GM18858 (cell line): ENCODE data around the gene KLHL42.
"Not testable (repeated sequence)": the region's sequence is repeated elsewhere in the genome, so short reads cannot be mapped to it uniquely, and the experiment has no call there.

ENCODE experiments used
- ATAC-seq: cut with Tn5 transposase; IDR thresholded peaks from one replicate; pipeline ENCODE4 v1.9.1; 2021; ENCODE audit not compliant: unreplicated experiment

The KLHL42 gene

DNA sequence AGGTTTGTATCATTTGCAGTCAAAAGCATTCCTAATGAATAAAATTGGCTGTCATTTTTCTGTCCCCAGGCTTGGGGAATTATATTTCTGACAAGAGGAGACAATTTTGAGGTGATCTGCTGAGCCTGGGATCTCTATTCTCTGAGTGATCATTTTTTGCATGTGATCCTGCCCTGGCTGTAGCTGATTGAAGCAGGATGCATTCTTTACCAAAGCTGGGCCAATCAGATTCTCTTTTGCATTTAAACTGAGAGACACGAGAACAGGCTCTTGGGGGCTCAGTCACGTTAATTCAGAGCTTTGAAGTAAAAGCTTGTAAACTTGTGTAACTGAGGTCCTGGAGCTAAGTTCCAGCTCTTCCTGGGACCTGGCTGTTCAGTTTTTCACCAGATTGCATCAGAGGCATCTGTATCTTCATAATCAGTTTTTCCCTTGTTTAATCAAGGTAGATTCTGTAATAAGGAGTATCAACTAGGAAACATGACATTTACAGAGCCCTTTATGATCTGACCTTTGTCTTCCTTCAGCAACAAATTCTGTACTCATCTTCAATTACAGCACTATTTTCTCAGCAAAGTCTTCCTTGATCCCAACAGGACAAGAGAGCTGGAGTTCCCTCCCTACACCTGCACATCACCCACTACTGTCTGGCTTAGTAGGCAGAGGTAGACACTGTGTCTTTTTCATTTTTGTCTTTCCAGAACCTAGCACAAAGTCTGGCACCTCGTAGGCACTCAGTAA, 35.0 kb downstream of the KLHL42 start:
- ATAC-seq = no peak

DNA sequence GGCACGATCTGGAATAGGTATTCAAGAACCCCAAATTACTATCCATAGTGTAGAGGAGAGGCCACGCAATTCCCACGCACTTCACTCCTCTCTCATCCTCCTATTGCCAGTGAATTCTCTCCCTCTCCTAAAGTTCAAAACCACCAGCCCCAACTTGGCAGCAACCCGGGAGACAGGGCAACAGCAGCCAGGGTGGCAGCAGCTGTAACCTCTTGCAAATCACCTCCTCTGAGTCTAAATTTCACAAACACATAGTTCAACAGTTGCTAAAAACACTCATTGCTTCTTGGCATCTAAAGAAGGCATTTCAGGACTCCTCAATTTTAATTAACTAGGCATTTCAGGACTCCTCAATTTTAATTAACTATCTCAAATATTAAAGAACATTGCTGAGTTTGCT, 37.7 kb downstream of the KLHL42 start:
- ATAC-seq = no peak

DNA sequence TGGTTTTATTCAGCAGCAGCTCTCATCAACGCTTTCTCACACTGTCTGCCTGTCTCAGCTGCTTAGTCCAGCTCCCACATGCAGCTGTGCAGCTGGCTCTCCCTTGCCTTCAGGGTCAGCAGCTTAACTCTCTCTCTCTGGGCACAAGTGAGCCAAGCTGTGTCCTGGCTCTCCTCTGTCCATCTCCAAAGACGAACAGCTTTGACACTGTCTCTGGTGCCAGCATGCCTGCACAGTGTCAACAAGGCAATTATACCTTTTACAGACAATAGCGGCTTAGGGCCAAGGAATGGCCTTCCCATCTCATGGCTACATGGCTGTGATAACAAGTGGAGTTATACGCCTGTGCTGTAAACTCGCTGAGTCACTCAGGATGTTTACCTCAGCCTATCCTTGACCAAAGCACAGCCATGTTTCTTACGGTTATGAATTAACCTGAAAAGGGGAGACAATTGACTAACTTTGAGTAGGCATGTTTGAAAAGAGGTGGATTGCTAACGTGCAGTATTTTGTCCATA, 38.4 kb downstream of the KLHL42 start:
- ATAC-seq = no peak

DNA sequence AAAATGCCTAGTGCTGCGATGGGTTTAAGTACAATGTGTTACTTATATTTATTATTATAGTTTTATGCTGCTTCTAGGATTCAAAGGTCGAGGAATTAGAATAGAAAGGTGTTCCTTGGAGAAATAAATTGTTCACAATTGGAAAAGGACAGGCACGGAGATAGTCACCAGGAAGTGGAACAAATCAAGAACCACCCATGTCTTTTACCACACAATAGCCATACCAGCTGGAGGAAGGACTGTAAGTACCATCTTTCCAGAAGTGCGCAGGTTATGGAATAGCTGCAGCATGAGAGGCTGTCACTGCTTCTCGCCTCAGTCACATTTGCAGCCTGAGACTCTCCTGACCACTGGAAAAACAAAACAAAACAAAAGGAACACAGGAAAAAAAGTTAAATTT, 40.5 kb downstream of the KLHL42 start:
- no peak for ATAC-seq

DNA sequence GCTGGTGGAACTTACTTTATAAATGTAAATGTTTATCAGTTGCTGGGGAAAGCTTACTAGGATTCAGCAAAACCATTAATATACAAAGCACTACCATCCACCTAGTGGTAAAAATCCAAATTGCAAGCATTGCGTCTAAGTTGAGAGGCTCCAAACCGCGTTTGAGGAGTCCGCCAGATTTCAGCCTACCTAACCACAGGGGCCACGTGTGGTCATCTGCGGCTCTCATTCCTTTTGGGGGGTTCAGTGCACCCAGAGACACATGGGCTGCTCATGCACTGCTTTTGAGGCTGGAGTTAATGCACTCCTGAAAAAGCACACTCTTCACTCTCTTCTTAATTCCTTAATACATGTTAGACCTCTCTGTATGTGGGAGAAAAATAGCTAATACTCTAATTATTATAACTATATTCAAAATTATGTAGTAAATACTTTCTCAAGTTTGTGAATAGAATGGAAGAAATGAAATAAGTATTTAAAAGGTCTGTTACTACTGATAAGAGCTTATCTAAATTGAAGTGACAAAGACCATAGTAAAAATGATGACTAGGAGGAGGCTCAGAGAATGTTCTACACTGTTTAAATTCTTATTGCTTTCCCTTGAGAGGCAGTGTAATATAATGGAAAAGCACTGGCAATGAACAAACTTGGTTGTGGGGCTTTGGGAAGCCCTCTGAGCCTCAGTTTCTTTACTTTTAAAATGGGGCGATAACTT, 41.4 kb downstream of the KLHL42 start:
- no peak for ATAC-seq

DNA sequence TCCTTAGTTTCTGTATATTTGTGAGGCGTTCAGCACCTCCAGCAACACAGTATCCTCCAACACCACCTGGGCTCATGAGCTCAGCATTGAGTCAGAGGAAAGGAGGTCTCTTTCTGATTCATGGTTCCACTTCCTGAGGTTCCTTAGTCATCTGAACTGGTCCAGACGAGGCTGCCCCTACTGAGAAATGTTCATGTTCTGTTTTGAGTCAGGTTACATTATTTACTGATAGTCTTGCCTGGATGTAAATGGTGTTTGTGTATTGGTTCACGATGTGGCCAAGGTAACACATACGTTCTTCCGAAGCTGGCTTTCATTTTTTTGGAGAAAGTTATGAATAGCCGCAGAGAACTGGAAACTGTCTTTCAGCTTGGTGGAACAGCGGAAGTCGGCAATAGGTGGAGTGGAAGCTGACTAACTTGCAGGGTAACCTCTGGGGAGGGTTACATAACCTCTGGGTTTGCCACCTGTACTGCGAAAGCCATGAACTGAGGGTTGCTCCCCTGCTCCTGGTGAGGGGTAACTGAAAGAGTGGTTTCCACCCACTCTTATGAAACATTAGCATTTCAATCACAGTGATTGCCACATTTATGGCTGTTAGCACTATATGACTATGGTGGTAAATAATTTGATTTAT, 42.2 kb downstream of the KLHL42 start:
- ATAC-seq = peak; percentile 65

DNA sequence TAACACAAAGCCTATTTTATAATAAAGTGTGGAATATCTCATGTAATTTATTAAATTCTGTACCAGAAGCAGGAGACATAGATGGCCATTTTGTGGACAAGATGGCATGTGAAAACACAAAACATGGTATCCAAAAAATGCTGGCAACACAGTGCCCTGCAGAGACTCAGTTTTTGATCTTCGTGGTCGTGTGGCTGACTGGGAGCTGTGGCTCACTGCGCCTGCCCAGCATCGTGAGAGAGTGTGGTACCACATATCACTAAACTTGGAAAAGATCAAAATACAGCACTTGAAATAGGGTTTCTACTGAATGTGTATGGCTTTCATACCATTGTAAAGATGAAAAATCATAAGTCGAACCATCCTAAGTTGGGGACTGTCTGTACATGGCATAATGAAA, 43.0 kb downstream of the KLHL42 start:
- no peak for ATAC-seq

DNA sequence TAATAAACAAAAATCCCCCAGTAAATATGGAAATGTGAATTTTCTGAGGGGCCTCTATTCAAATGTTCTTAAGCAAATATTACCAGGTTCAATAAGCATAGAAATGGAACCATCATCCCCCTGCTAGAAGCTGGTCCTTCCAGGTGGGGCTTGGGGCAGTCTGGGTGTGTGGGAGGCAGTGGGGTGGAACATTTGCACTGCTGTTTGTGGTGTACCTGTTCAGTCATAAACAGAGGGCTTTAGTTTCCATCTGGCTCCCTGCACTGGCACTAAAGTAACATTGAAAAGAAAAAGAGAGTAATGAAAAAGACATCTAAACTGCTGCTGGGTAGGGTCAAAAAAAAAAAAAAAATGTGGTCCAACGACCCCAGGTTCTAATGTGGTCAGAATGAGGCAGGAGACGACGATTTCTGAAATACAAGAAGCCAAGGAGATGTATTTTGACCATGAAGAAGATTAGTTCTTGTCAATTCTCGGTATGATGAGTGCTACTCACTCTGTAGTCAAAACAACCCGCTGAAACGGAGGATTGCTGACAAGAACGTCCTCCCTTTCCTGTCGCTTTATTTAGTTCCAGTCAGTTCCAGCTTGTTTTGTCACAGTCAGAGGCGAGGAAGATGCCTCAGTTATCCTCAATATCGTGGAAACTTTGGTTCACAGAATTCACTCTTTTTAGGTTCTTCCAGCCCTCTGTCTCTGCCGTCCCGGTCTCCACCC, 44.3 kb downstream of the KLHL42 start:
- peak; percentile 52 for ATAC-seq

DNA sequence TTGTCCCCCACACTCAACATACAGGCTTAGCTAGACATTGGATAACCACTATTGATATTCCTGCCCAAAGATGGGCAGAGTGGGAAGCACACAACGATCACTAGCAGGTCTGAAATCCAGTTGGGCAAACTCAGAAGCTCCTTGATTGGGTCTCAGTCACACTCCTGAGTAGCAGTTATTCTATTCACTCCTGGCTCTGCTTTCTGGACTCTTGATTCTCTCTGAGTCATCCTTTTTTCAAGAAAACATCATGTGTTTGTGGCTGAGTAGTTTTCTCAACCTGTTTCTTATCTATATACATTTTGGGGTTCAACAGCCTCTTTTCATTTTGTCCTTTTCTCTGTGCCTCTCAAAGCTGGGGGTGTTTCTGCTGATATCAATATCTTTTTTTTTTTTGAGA, 46.0 kb downstream of the KLHL42 start:
- ATAC-seq = no peak

DNA sequence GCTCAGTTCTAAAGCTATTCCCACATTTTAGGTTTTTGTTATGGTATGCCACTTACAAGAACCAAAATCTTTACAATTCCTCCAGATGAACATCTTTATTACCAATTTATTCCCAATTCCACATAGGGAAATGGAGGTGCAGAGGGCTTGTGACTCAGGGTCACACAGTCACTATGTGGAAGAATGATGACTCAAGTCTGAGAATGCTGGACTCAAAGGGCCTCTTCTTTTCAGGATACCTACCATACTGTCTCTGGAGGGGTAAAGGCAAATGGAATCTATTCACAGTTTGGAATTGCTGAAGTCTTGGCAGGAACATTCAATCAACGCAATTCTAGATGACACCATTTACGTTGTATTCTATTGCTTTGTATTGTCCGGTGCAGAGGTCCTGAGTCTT, 48.2 kb downstream of the KLHL42 start:
- no peak for ATAC-seq

DNA sequence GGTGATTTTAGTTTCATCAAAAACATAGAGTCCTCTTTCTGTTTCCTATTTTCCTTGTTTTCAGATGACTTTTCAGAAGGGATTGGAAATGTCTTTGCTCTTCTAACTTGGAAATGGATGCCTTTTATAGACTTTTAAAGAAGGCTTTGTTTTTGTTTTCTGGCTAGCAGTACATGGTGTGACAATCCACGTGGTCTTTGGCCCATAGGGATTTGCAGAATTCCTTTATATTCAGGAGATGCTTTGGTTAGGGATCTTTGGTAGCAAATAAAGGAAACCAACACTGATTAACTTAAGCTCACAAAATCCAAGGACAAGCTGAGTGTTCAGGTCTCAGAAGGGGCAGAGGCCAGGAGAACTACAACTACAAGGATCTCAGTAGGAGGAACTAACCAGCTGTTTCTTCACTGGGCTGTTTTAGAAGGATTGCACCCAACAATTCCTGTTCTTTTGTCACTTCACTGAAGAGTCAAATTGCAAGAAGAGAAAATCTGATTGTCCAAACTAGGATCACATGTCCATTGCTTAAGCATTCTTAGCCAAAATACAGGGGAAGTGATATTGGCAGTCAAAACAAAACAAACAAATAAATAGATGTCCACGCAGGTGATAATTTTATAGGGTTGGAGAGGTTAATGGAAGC, 58.6 kb downstream of the KLHL42 start:
- no peak for ATAC-seq

DNA sequence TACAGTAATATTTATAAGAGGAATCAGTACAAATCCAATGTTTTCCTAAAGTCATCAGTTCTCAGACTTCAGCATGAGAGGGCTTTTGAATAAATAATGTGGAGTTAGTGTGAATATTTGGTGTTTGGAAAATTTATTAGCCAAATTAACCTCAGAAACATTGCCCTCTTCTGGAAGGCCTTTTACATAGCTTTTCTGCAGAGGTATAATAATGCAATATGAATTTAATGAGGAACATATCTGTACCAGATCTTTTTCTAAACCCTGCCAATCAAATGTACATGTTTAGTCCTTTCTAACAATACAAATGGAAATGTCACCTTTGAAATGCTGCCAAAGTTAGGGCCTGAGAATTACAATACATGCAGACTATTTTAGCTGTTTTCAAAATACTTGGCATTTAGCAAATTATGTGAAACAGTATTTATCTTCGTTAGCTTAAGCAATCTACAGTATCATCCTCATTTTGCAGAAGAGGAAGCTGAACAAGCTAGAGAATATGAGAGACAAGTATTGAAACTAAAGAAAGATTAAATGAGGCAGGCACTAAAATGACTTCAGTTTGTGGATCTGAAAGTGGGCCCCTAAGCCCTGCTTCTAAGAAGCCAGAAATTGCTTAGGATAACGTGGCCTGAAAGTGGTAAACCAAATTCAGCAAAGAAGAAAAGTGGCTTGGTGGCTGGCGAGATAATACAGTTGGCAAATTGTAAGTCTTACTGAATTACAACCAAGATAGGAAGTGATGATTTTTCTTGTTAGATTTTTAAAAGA, 60.4 kb downstream of the KLHL42 start:
- ATAC-seq = peak; percentile 77

DNA sequence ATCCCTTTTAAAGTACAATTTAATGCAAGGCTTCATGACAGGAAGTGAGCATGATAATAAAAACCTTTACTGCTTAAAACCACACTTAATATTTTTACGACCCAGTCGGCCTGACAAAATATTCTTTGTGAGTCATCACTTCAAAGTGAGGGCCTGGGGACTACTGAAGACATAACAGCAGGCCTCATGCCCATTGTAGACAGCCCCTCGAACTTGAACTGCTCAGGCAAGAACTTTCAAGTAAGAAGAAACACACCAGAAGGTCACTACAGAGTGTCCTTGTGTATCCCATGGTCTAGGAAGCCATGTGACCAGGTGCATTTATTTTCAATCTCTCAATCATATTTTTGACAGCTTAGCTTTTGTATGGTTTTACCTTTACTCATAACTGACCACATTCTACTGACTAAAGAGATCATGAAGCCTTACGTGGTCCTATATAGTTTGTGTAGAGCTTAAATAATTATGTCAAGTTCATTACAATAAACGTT, 61.4 kb downstream of the KLHL42 start:
- ATAC-seq = no peak

DNA sequence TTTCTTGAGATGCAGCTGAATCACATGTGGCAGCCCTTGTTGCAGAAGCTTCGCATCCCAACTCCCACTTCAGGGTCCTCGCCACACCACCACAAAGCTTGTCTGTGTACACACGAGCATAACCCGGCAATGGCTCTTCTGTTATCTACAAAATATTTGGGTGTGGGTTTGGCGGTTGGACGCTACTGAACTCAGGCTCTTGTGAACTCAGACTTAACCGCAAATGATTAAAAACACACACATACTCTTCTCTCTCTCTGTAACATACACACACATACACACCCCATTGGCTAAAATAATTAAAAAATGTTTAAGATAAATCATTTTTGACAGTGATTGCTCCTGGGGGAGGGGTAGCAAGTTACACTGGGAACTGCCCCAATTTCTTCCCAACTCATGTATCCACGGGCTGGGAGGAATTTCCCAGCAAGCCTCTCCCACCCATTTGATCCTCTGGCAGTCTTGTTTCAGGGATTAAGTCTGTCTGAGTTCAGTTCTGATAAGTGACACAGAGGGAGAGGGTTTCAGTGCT, 63.7 kb downstream of the KLHL42 start:
- no peak for ATAC-seq

DNA sequence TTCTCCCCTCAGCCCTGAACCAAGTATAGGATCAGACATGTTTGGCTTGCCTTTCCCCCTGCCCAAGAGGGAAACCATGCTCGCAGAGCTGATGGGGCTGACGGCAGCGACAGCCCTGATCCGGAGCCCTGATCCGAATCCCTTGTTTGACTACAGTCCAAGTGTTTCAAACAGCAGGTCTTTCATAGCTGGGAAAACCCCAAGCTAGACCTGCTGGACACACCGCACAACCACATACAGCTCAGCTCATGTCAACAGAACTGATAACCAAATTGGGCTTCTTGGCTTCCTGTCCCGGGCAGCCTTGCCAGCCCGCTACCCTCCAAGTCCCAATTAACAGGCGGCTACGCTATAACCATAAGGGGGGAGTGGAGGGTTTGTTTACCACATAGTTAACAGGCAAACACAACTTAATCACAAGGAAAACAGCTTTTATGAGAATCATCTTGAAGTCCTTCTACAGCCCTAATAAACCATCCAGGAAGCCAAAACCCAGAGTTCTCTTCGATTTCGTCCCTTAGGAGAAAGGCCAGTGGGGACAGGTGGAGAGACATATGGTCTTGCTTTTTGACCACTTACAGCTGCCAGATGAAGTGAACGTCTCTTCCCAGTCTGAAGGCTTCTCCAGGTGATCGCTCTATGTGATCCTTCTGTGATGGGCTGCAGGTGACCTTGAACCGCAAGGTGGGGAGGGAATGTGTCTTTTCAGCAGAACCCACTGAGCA, 64.5 kb downstream of the KLHL42 start:
- ATAC-seq = no peak

DNA sequence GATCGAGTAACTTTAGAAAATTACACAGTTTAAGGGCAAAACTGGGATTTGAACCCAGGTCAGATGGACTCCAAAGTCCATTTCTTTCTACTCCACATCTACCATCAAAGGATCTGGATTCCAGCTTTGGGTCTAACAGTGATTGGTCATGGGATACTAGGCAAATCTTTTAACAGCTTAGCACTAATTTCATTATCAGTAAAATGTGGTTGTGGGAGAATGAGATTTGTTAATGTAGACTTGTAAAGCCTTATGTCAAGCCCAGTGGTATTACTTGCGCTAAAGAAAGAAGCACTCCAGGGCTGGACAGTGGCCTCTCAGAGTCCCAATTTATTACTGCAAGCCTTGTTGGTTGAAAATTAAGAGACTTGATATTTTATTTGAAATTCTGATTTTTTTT, 65.2 kb downstream of the KLHL42 start:
- no peak for ATAC-seq

DNA sequence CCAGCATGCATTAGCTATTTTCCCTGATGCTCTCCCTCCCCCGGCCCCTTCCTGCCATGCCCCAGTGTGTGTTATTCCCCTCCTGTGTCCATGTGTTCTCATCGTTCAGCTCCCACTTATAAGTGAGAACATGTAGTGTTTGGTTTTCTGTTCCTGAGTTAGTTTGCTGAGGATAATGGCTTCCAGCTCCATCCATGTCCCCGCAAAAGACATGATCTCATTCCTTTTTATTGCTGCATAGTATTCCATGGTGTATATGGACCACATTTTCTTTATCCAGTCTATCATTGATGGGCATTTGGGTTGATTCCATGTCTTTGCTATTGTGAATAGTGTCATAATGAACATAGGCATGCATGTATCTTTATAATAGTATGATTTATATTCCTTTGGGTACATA, 65.7 kb downstream of the KLHL42 start:
- not testable (repeated sequence) for ATAC-seq

DNA sequence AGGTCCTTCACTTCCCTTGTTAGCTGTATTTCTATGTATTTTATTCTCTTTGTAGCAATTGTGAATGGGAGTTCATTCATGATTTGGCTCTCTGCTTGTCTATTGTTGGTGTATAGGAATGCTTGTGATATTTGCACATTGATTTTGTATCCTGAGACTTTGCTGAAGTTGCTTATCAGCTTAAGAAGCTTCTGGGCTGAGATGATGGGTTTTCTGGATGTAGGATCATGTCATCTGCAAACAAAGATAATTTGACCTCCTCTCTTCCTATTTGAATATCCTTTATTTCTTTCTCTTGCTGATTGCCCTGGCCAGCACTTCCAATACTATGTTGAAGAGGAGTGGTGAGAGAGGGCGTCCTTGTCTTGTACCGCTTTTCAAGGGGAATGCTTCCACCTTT, 67.3 kb downstream of the KLHL42 start:
- ATAC-seq = not testable (repeated sequence)

DNA sequence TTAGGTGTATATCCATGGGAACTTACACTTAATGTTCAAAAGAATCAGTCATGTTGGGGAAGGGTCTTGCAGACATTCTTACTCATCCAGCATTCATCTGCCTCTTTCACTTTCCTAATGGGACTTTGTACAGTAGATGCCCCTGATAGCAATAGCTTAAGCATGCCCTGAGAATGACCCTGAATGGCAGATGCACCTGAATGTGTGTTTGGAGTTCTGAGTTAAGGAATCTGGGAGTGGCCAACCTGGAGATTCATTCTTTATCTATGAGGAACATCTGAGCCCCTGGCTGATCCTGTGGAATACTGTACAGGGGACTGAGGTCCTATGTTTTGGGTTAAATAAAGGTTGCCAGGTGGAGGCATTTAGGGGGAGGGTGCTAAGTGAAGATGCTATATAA, 71.3 kb downstream of the KLHL42 start:
- ATAC-seq = no peak
